NT2/D1 (cell line): ENCODE measurements around the gene RPS6KA3.

Experiments used
- SUZ12 ChIP-seq: IDR thresholded peaks from 2 replicates; pipeline ENCODE4 v1.6.1; 2011; ENCODE audit not compliant: insufficient read length, insufficient read depth; ENCODE audit errors: extremely low read depth
- YY1 ChIP-seq: IDR thresholded peaks from 2 replicates; pipeline ENCODE4 v1.6.1; 2011; ENCODE audit not compliant: insufficient read length, insufficient read depth

DNA sequence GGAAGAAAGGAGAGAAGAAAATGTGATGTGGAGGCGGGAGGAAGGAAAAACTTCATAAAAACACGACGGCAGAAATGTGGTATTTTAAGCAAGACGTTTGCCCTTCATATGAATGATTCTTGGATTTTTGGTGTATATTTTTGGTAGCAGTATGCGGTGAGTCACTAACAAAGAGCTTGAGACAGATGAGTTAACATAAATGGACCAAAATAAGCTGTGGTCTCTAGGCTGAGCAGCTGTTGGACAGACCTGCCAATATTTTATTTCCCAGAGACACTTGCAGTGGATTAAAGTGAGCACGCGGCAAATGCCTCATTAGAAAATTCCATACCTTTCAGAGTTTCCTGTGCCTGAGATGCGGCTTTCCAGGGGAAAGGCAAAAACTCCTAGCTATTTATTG is 43.1 kb upstream of the RPS6KA3 start:
- TF ChIP-seq SUZ12: no peak
- no peak for TF ChIP-seq YY1
